IMR-90 (cell line): ENCODE results near the gene IRS4. TPM values are rescaled to one million over a fixed set of nuclear protein-coding genes. Genes with fewer than 3 reads are reported as not detected.

ENCODE experiments used
- ATAC-seq: fragments of 200-7000 bp; cut with Tn5 transposase; 2 replicates; pipeline ENCODE4 v1.9.1; 2020; ENCODE audit warnings: low read depth, mild to moderate bottlenecking, moderate library complexity
- BruUV-seq: library from RNA; stranded (reverse); fragments of 400-500 nt; replicated peaks from 2 replicates; lab custom pipeline; 2021; lab: Mats Ljungman, UMichigan
- CTCF ChIA-PET: fragments of 300-600 bp; formaldehyde crosslinking; extraction: SDS; loops from one replicate; lab custom pipeline; 2021; ENCODE audit warnings: antibody characterized with exemption; lab: Yijun Ruan, JAX
- POLR2A ChIA-PET: fragments of 300-600 bp; sonication (Branson Sonifier 250); formaldehyde crosslinking; loops from one replicate; lab custom pipeline; 2022; ENCODE audit warnings: antibody characterized with exemption; ENCODE audit not compliant: unreplicated experiment; lab: Charles Lee
- DNase-seq: peaks from one replicate; pipeline ENCODE4 v3.0.0; 2013
- H2AFZ ChIP-seq: replicated peaks from 2 replicates; pipeline ENCODE3; 2013; ENCODE audit warnings: low read length, mild to moderate bottlenecking; ENCODE audit not compliant: poor library complexity
- H2AK5ac ChIP-seq: 2 replicates; pipeline ENCODE4 v1.6.1; 2013; ENCODE audit warnings: low read depth, low read length, inconsistent platforms
- H2AK9ac ChIP-seq: replicated peaks from 2 replicates; pipeline ENCODE3; 2013; ENCODE audit warnings: mild to moderate bottlenecking, low read depth, low read length, moderate library complexity; ENCODE audit not compliant: poor library complexity
- H2BK120ac ChIP-seq: 2 replicates; pipeline ENCODE4 v1.6.1; 2013; ENCODE audit warnings: low read depth, low read length, inconsistent platforms
- H2BK15ac ChIP-seq: 3 replicates; pipeline ENCODE4 v1.6.1; 2013; ENCODE audit warnings: low read depth, low read length, inconsistent platforms
- H2BK20ac ChIP-seq: 2 replicates; pipeline ENCODE4 v1.6.1; 2013; ENCODE audit warnings: low read depth, mild to moderate bottlenecking, inconsistent platforms, low read length, moderate library complexity
- H2BK5ac ChIP-seq: 2 replicates; pipeline ENCODE4 v1.6.1; 2013; ENCODE audit warnings: mild to moderate bottlenecking, low read depth, low read length, inconsistent platforms; ENCODE audit not compliant: poor library complexity, severe bottlenecking
- H3K14ac ChIP-seq: replicated peaks from 2 replicates; pipeline ENCODE4 v1.6.1; 2013; ENCODE audit warnings: low read depth, low read length, inconsistent platforms
- H3K18ac ChIP-seq: 2 replicates; pipeline ENCODE4 v1.6.1; 2013; ENCODE audit warnings: low read depth, low read length, control low read depth
- H3K23ac ChIP-seq: 2 replicates; pipeline ENCODE4 v1.6.1; 2013; ENCODE audit warnings: low read depth, low read length, inconsistent platforms
- H3K27ac ChIP-seq: 2 replicates; pipeline ENCODE4 v1.5.1; 2013; ENCODE audit warnings: mild to moderate bottlenecking, control low read depth, low read length; ENCODE audit not compliant: insufficient read depth
- H3K27me3 ChIP-seq: 2 replicates; pipeline ENCODE4 v1.6.1; 2013; ENCODE audit warnings: low read length; ENCODE audit not compliant: control insufficient read depth, insufficient read depth
- H3K36me3 ChIP-seq: 2 replicates; pipeline ENCODE4 v1.6.1; 2013; ENCODE audit warnings: low read length, mixed read lengths; ENCODE audit not compliant: control insufficient read depth, insufficient read depth
- H3K4ac ChIP-seq: 2 replicates; pipeline ENCODE4 v1.6.1; 2013; ENCODE audit warnings: low read depth, low read length, inconsistent platforms
- H3K4me1 ChIP-seq: 2 replicates; pipeline ENCODE4 v1.6.1; 2013; ENCODE audit warnings: low read length, mixed read lengths; ENCODE audit not compliant: control insufficient read depth, insufficient read depth
- H3K4me2 ChIP-seq: 2 replicates; pipeline ENCODE4 v1.6.1; 2013; ENCODE audit warnings: low read depth, mild to moderate bottlenecking, control low read depth, low read length, moderate library complexity
- H3K4me3 ChIP-seq: 2 replicates; pipeline ENCODE4 v1.5.1; 2013; ENCODE audit warnings: low read depth, mild to moderate bottlenecking, control low read depth, low read length, moderate library complexity; ENCODE audit not compliant: insufficient read depth
- H3K56ac ChIP-seq: 2 replicates; pipeline ENCODE4 v1.6.1; 2013; ENCODE audit warnings: low read length, inconsistent platforms; ENCODE audit not compliant: insufficient read depth; ENCODE audit errors: extremely low read depth
- H3K79me1 ChIP-seq, 2 experiments: 2 replicates each; pipeline ENCODE4 v1.6.1; 2013; ENCODE audit warnings: low read length in 2 of 2, inconsistent platforms in 1 of 2, low read depth in 1 of 2
- H3K9ac ChIP-seq: 2 replicates; pipeline ENCODE4 v1.6.1; 2013; ENCODE audit warnings: low read depth, low read length, control low read depth
- H3K9me1 ChIP-seq: 2 replicates; pipeline ENCODE4 v1.6.1; 2013; ENCODE audit warnings: low read length, inconsistent platforms; ENCODE audit not compliant: insufficient read depth
- H3K9me3 ChIP-seq: 2 replicates; pipeline ENCODE4 v1.6.1; 2013; ENCODE audit warnings: low read length; ENCODE audit not compliant: control insufficient read depth, insufficient read depth
- H4K20me1 ChIP-seq: 2 replicates; pipeline ENCODE4 v1.6.1; 2013; ENCODE audit warnings: low read length, inconsistent platforms; ENCODE audit not compliant: insufficient read depth
- H4K5ac ChIP-seq: 2 replicates; pipeline ENCODE4 v1.6.1; 2013; ENCODE audit warnings: mild to moderate bottlenecking, low read depth, low read length, control low read depth
- H4K8ac ChIP-seq, 2 experiments: 2 replicates each; pipeline ENCODE4 v1.6.1; 2013; ENCODE audit warnings: low read depth in 2 of 2, low read length in 2 of 2, control low read depth in 1 of 2, inconsistent platforms in 1 of 2
- H4K91ac ChIP-seq: 2 replicates; pipeline ENCODE4 v1.6.1; 2013; ENCODE audit warnings: low read depth, low read length, inconsistent platforms; ENCODE audit not compliant: insufficient read depth
- CEBPB ChIP-seq: IDR thresholded peaks from 2 replicates; pipeline ENCODE4 v1.6.1; 2012; ENCODE audit warnings: low read depth, low read length, improper control_type of control experiment
- POLR2A ChIP-seq: IDR thresholded peaks from 2 replicates; pipeline ENCODE4 v1.6.1; 2012; ENCODE audit warnings: mild to moderate bottlenecking, low read depth, low read length
- USF2 ChIP-seq: fragments of 150-350 bp; IDR thresholded peaks from 2 replicates; pipeline ENCODE4 v1.6.1; 2017; ENCODE audit warnings: mild to moderate bottlenecking, antibody characterized with exemption, low read length, low read depth
- WGBS, 2 experiments: methylation state at CpG; one replicate each; pipeline versions ENCODE4 v1.1.5 to v1.1.7; 2013; ENCODE audit warnings: missing lambda C conversion rate in 2 of 2; ENCODE audit not compliant: insufficient read length in 1 of 2; ENCODE audit errors: extremely low coverage in 2 of 2; 5-methylcytosine and 5-hydroxymethylcytosine counted together
- dilution Hi-C: fragments of 300-500 bp; cut with HindIII; formaldehyde crosslinking; loops from one replicate; pipeline ENCODE4 v1.14.3; 2018; ENCODE audit warnings: low sequenced_read_pairs; ENCODE audit not compliant: unreplicated experiment
- in situ Hi-C: fragments of 300-500 bp; cut with MboI; formaldehyde crosslinking; loops from 3 replicates; pipeline ENCODE4 v1.14.3; 2019; ENCODE audit warnings: low sequenced_read_pairs, inconsistent platforms, mixed read lengths
- intact Hi-C: fragments of 100-400 bp; cut with micrococcal nuclease; formaldehyde crosslinking; loops from 2 replicates; pipeline ENCODE4 v1.10.0; 2022
- polyA plus RNA-seq, 3 experiments: library from polyadenylated mRNA; depleted of rRNA; stranded (reverse); fragments of >200 nt; gene quantifications; 2 replicates each; pipeline ENCODE4 v1.2.3, GENCODE V29; 2012; ENCODE audit warnings: low replicate concordance in 1 of 3
- total RNA-seq: library from RNA; depleted of rRNA; stranded (reverse); fragments of >200 nt; gene quantifications from 2 replicates; pipeline ENCODE4 v1.2.3, GENCODE V29; 2012

Gene IRS4
- total and polyA plus RNA-seq, 2 of the 4 experiments (the other 2 are of a cell fraction): 0.02 TPM; not detected in 1

DNA sequence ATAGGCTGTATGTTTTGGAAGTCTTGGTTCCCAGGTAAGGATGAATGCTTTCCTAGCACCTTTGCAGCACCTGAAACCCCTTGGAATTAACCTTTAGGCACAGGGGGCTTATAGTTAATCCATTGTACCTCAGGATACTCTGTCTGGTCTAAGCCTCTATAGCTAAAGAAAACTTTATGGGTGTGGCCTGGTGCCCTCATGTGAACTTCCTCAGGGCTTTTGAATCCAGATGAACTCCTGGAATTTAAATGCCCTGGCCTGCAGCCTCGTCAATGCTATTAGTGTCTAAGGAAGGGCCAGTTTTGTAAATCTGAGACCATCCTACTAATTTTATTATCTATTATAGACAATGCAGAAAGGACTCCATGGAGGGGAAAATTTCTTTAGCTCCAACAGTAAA is 33.8 kb downstream of the IRS4 start:
- no peak overlapping the region for H3K23ac ChIP-seq
- no peak overlapping the region for H4K5ac ChIP-seq
- no peak overlapping the region for H4K91ac ChIP-seq
- DNase-seq (no peak), ATAC-seq (no peak)
- dilution Hi-C loops: no loop called here
- no peak overlapping the region for H3K4me3 ChIP-seq
- no peak overlapping the region for H3K27ac ChIP-seq
- H4K8ac ChIP-seq: no peak overlapping the region
- ChIA-PET POLR2A (no interaction called here), CTCF (no interaction called here)
- no peaks in the 10 kb centered on the region for H3K79me1 ChIP-seq
- no peak overlapping the region for H2AFZ ChIP-seq
- no peak overlapping the region for H2BK120ac ChIP-seq
- no peaks in the 10 kb centered on the region for H3K36me3 ChIP-seq
- in situ Hi-C loops: no loop called here
- TF ChIP-seq USF2 (no peak), CEBPB (no peak), POLR2A (no peak)
- H3K4ac ChIP-seq: no peak overlapping the region
- no peak overlapping the region for H2BK20ac ChIP-seq
- intact Hi-C loops: no loop called here
- no peak overlapping the region for H3K9ac ChIP-seq
- no peaks in the 10 kb centered on the region for H3K9me1 ChIP-seq
- H2BK15ac ChIP-seq: no peak overlapping the region
- no peak overlapping the region for H3K4me2 ChIP-seq
- no peaks in the 10 kb centered on the region; the same call in 1 of the 2 replicates for H3K27me3 ChIP-seq
- no peaks in the 10 kb centered on the region for H3K4me1 ChIP-seq
- H3K56ac ChIP-seq: no peak overlapping the region
- H2AK5ac ChIP-seq: no peak overlapping the region
- no peak overlapping the region for H2AK9ac ChIP-seq
- H3K18ac ChIP-seq: no peak overlapping the region
- BruUV-seq: no TSS peak
- no peaks in the 10 kb centered on the region for H4K20me1 ChIP-seq
- no peaks in the 10 kb centered on the region for H3K9me3 ChIP-seq
- WGBS, 2 experiments: no CpG with 5 or more reads among the region's 1 CpG
- H3K14ac ChIP-seq: no peak overlapping the region
- no peak overlapping the region for H2BK5ac ChIP-seq
